SK-MEL-5 (cell line): Measurements from ENCODE around the gene LBH. TPM values are rescaled to one million over a fixed set of nuclear protein-coding genes. Genes with fewer than 3 reads are reported as not detected.

Experiments used
- DNase-seq: peaks from one replicate; pipeline ENCODE4 v3.0.0-alpha.2; 2016; ENCODE audit warnings: low read depth, low spot score
- in situ Hi-C: cut with HindIII; loops from 2 replicates; pipeline ENCODE4 v1.10.0; 2016; ENCODE audit warnings: low sequenced_read_pairs, high pct_unique_total_duplicates, low pct_unique_long_range_greater_than_20kb
- total RNA-seq: library from RNA; depleted of rRNA; stranded (reverse); fragments of >200 nt; shearing (Covaris generic); gene quantifications from 2 replicates; pipeline ENCODE4 v1.2.3, GENCODE V29; 2014

LBH gene
- total RNA-seq, 1 experiment from 2014 or later, result 20.1 TPM

- in situ Hi-C loops, result no loop called here
These were observed 22.9 kb upstream of the LBH start for GRCh38 chr2:30208453-30208852.

DNA sequence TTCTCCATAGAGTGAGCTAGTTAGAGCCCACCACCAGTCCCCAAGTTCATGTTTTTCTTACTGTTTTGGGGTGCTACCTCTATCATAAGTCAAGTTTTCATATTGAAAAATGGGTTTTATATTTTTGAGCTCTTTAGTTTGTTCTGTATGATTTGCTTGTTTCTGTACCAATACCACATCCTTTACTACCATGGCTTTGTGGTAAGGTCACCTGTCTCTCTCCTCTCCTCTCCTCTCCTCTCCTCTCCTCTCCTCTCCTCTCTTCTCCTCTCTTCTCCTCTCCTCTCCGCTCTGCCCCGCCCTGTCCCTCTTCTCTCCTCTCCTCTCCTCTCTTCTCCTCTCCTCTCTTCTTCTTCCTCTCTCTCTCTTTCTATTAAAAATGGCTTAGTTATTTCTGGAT is 22.1 kb upstream of the LBH start:
- in situ Hi-C loops, result no loop called here
- DNase-seq, result no peak

More at GRCh38 chr2:30208453-30208852, 22.9 kb upstream of the LBH start:
- peak; percentile 88 for DNase-seq

DNA sequence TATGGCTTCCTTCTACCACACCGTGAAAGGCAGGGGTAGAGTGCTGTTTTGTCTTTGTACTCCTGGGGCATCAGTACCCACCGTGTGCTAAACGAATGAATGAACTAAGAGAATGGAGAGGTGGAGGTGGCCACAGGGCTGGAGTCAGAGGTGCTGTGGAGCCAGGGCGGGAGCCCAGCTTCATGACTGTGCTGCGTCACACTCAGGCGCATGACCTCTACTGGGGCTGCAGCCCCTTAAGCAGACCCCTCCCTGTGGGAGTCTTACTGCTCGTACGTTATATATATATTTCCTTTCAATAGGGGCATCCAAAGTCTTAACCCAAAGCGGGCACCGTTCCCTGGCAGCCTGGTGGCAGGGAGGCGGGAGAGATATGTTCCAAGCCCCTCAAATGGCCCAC is 18.0 kb upstream of the LBH start:
- no peak for DNase-seq
- in situ Hi-C loops, result no loop called here

DNA sequence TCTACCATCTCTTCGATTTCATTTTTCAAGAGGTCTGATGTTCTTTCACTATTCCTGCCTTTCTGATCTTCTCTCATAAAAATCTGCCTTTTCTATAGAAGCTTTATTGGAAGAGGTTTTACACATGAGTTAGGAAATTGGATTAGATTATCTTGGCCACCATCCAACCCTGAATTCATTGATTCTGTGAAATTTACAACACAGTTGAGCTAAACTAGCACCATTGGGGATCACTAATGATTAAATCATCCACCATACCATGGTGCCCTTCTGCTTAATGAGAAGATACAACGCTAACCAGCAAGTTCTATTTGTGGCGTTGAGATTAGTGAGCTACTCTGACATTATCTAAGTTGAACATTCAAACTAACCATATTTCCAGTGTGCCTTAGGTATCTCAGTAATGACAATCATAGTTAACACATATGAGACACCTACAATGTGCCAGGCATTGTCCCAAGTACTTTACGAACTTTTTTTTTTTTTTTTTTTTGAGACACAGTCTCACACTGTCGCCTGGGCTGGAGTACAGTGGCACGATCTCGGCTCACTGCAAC is 17.3 kb upstream of the LBH start:
- in situ Hi-C loops, result no loop called here
- DNase-seq, result no peak

DNA sequence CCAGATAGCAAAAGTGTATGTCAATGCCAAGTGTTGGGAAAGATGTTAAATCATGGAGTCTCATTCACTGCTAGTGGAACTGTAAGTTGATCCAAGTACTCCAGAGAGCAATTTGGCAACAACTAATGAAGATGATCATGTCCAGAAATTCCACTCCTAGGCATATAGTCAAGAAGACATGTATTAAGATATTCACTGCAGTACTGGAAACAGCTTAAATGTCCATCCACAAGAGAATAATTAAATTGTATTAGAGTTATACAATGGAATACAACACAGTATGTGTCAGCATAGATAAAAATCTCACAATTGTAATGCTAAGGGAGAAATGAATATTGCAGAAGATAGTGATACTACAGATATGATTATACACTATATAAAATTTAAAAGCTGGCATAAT is 15.2 kb upstream of the LBH start:
- in situ Hi-C loops, result no loop called here
- no peak for DNase-seq

DNA sequence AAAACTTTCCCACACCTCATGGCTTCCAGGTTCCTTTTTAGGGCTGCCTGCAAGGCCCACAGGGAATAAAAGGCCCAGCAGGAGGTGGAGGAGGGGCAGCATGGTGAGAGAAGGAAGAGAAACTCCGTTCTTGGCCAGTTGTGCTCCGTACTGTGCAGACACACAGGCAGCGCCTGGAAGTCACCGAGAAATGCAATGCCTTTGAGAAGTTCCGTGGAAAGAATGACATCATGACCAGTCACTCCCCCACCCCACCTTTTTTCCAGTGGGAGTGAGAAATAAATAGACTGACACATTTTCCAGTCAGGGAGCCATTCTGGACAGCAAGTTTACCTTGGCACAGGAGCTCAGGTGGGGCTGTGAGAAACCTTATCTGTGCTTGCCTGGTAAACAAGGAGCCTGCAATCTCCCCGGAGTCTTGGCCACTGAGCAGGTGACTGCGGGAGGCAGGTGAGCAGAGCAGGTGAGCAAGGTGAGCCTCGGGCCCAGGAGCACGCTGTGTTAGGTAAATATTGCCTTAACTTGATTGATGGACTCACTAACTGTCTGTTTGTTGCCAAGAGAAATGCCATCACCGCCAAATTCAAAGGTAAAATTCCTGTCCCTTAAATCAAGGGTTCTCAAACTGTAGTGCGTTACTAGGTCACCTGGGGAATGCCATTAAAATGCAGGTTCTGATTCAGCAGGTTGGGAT is 13.5 kb upstream of the LBH start:
- in situ Hi-C loops, result no loop called here
- DNase-seq, result no peak

DNA sequence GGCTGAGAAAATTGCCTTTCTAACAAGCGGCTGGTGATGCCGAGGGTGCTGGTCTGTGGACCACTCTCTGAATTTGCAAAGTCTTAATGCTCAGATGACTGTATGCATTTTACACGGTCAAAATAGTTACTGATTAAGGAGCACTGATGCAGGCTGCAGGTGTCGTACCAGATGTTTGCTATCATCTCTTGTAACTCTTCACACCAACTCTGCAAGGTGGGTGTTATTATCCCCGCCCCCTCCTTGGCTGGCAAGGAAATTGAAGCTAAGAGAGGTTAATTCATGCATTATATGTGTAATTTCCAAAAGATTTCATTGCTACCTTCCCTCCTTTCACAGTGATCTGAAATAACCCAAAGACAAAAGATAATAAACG is 13.0 kb upstream of the LBH start:
- in situ Hi-C loops, result no loop called here
- no peak for DNase-seq

- in situ Hi-C loops, result no loop called here
- no peak for DNase-seq
These were observed 12.5 kb upstream of the LBH start for GRCh38 chr2:30218814-30219213.

DNA sequence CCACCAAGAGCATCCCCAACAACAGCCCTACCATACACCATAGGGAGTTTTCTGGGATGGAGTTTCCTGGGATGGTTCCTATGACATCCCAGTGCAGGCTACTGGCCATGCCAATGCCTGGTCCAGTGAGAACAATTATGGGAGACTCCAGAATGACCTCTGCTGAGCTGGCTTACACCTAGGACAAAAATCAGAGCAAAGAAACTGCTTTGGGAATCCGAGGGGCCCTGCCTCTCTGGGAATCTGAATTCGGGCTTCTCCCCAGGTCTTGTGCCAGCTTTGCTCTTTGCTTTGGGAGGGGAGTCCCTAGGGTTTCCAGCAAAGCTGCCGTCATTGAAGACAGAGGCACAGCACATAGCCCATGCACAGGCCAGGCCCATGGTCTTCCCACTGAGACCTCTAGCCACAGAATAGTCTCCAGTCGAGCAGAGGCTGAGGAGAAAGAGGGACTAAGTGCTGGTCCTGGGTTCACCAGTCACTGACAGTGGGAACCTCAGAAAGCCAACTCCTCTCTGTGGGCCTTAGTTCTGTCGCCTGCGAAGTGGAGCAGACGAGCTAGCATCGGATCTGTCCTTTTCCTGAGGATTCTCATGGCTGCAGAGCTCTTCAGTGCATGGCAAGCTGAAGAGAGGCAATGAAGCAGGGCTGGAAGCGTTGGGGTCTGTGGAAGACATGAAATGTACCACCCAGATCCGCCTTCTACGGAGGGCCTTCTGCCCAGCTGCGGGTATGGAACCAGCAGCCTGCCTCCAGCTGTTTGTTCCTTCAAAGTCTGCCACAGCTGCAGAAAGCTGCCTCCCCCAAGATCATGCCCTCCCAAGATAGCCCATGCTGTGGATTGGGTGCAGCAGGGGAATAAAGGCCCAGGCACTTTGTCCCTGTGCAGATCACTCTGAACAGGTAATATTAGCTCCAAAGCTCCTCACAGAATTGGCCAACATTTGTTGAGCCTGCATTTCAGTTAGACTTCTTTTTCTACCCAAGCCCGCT is 11.2 kb upstream of the LBH start:
- no peak for DNase-seq
- in situ Hi-C loops, result no loop called here

DNA sequence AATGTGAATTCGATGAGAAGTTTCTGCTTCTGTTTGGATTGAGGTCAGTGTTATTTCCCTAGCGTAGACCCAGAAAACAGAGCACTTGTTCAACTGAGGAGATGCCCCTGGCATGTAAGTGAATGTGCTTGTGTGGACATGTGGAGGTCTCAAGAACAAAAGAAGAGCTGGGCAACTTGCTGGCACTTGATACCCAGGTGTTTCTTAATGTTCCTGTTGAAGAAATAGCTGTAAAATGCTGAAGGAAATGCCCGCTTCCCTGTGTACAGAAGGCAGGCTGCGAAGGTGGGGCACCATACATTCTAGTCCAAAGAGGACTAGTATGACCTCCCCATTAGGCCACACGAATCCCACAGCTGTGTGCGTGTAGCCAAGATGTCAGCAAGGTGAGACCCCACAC is 9.8 kb upstream of the LBH start:
- in situ Hi-C loops, result no loop called here
- DNase-seq, result no peak

DNA sequence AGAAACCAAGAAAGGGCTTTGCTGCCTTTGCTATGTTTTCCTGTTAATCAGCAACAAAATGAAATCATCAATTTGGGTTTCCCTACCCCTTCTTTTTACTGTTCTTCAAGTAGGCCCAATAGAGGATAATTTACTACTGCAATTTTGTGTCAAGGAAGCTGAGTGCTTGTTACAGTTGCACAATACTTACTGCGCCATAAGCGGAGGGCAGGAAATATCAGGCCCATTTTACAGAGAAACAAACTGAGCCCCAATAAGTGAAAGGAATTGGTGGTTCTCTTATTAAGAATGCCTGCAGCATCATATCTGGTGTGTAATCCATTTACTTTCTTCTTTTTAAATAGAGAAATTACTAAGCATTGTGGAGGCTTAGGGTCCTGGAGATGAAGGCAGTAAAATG is 9.3 kb upstream of the LBH start:
- no peak for DNase-seq
- in situ Hi-C loops, result no loop called here

DNA sequence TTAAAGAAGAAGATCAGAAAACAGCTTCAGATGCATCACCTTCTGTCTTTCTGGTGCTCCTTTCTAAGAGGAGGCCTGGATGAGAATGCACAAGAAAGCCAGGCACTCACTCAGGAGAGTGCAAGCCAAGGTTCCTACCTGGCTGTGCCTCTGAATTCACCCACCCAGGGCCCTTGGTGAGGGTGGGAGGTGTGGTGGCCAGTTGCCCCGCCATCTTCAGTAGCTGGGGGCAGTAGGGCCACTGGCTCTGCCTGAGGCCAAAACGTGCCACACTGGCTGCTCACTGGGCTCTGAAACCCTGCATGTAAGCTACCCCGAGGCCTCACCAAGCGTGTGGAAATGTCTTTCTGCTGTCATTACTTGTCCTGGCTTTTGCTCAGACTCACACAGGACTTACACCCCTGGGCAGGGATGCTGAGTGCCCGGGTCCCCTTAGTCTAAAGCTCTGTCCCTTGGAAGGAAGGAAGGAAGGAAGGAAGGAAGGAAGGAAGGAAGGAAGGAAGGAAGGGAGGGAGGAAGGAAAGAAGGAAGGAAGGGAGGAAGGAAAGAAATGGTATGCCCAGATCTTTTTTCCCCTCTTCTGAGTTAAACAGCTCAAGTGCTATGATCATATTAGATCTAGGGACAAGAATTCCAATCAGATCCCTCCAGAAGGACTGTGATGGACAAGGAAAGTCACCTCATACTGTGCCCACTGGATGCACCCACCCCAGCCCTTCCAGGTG is 8.5 kb upstream of the LBH start:
- in situ Hi-C loops, result no loop called here
- DNase-seq, result no peak

GRCh38 chr2:30223413-30223874 is 7.9 kb upstream of the LBH start:
- DNase-seq, result no peak
- in situ Hi-C loops, result no loop called here

DNA sequence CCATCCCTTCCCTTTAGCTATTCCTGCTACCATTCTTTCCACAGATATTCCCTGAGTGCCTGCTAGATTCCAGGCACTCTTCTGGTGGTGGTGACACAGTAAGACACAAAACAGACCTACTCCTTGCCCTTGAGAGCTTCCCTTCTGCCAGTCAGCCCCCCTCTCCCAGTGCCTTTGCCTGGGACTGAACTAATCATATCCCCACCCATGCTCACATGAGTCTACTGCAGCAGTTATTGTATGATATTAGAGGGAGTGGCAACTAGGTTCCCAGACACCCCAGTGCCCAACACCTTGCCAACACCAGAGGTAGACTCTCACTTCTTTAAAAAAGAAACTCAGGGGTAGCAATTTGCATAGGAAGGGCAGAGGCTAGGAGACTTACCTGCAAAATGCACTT is 7.2 kb upstream of the LBH start:
- in situ Hi-C loops, result no loop called here
- no peak for DNase-seq

GRCh38 chr2:30225131-30225762 is 6.1 kb upstream of the LBH start:
- DNase-seq, result peak; percentile 34
- in situ Hi-C loops, result no loop called here

GRCh38 chr2:30226144-30227032 is 4.9 kb upstream of the LBH start:
- in situ Hi-C loops, result no loop called here
- no peak for DNase-seq

- no peak for DNase-seq
- in situ Hi-C loops, result no loop called here
These were observed 1.7 kb upstream of the LBH start for GRCh38 chr2:30229596-30229995.
